CD14-positive monocyte (primary cell): ENCODE data around the gene ANKRD2. TPM values are rescaled to one million over a fixed set of nuclear protein-coding genes. Genes with fewer than 3 reads are reported as not detected.

ENCODE experiments used
- DNase-seq, 3 donors: peaks; one replicate each; pipeline ENCODE4 v3.0.0-alpha.2; 2011 to 2022
- H2AFZ ChIP-seq: 2 replicates; pipeline ENCODE4 v1.6.0; 2012; ENCODE audit warnings: mild to moderate bottlenecking, low read depth, low read length, inconsistent platforms; ENCODE audit not compliant: insufficient read depth, poor library complexity, severe bottlenecking
- H3K27ac ChIP-seq, 2 donors: 1 replicate in 1 of 2; 2 replicates in 1 of 2; pipeline ENCODE4 v1.5.1; 2012 to 2013; ENCODE audit warnings: low read length in 2 of 2, control low read depth in 1 of 2, inconsistent platforms in 1 of 2, low read depth in 1 of 2, mild to moderate bottlenecking in 1 of 2
- H3K27me3 ChIP-seq, 2 donors: one replicate each; pipeline versions ENCODE4 v1.6.0 to v1.6.1; 2011 to 2013; ENCODE audit warnings: low read length in 2 of 2; ENCODE audit not compliant: control insufficient read depth in 2 of 2, insufficient read depth in 2 of 2
- H3K36me3 ChIP-seq, 2 donors: replicated peaks in 1 of 2; 1 replicate in 1 of 2; 2 replicates in 1 of 2; pipeline versions ENCODE4 v1.5.1 to v1.6.1; 2012 to 2013; ENCODE audit warnings: low read length in 2 of 2, control low read depth in 1 of 2, inconsistent platforms in 1 of 2, mild to moderate bottlenecking in 1 of 2; ENCODE audit not compliant: insufficient read depth in 2 of 2, control insufficient read depth in 1 of 2
- H3K4me1 ChIP-seq, 2 donors: 1 replicate in 1 of 2; 2 replicates in 1 of 2; pipeline versions ENCODE4 v1.5.1 to v1.6.1; 2012 to 2013; ENCODE audit warnings: low read length in 2 of 2, control low read depth in 1 of 2, inconsistent platforms in 1 of 2, mild to moderate bottlenecking in 1 of 2, moderate library complexity in 1 of 2; ENCODE audit not compliant: insufficient read depth in 2 of 2, control insufficient read depth in 1 of 2
- H3K4me2 ChIP-seq: replicated peaks from 2 replicates; pipeline ENCODE3; 2012; ENCODE audit warnings: low read length, moderate library complexity, mild to moderate bottlenecking; ENCODE audit not compliant: poor library complexity, severe bottlenecking; ENCODE audit errors: extremely low read depth
- H3K4me3 ChIP-seq, 3 experiments: fragments of 200-600 bp in 1 of 3; sonication (generic) in 1 of 3; replicated peaks in 1 of 3; 1 replicate in 2 of 3; 2 replicates in 1 of 3; pipeline ENCODE4 v1.5.1; 2011 to 2013; ENCODE audit warnings: low read length in 3 of 3, mild to moderate bottlenecking in 3 of 3, control low read depth in 2 of 3, low read depth in 2 of 3, inconsistent platforms in 1 of 3, moderate library complexity in 1 of 3
- H3K79me2 ChIP-seq: 2 replicates; pipeline ENCODE4 v1.6.0; 2012; ENCODE audit warnings: mild to moderate bottlenecking, control low read depth, inconsistent platforms, low read length, moderate library complexity; ENCODE audit not compliant: insufficient read depth
- H3K9ac ChIP-seq: 2 replicates; pipeline ENCODE4 v1.6.0; 2017; ENCODE audit warnings: low read length, mild to moderate bottlenecking; ENCODE audit not compliant: insufficient read depth, poor library complexity, severe bottlenecking
- H3K9me3 ChIP-seq, 2 donors: replicated peaks in 1 of 2; 1 replicate in 1 of 2; 2 replicates in 1 of 2; pipeline versions ENCODE4 v1.5.1 to v1.6.1; 2012 to 2013; ENCODE audit warnings: low read length in 2 of 2, control low read depth in 1 of 2; ENCODE audit not compliant: control insufficient read depth in 1 of 2, insufficient read depth in 1 of 2
- H4K20me1 ChIP-seq: 2 replicates; pipeline ENCODE4 v1.6.0; 2012; ENCODE audit warnings: mild to moderate bottlenecking, low read length, control low read depth, moderate library complexity; ENCODE audit not compliant: insufficient read depth
- H3K27ac Mint-ChIP-seq, 7 donors: one replicate each; pipeline ENCODE4 v1.8.0; 2020; ENCODE audit warnings: mild to moderate bottlenecking in 7 of 7, mixed read lengths in 7 of 7, moderate library complexity in 6 of 7, inconsistent platforms in 2 of 7
- H3K27me3 Mint-ChIP-seq, 3 donors: one replicate each; pipeline ENCODE4 v1.8.0; 2021 to 2022; ENCODE audit warnings: low read depth in 3 of 3, mild to moderate bottlenecking in 3 of 3, mixed read lengths in 3 of 3, moderate library complexity in 3 of 3, inconsistent platforms in 1 of 3
- H3K36me3 Mint-ChIP-seq, 2 donors: one replicate each; pipeline ENCODE4 v1.8.0; 2020; ENCODE audit warnings: mixed read lengths in 2 of 2, inconsistent platforms in 1 of 2, mild to moderate bottlenecking in 1 of 2
- H3K4me1 Mint-ChIP-seq: one replicate; pipeline ENCODE4 v1.8.0; 2020; ENCODE audit warnings: mild to moderate bottlenecking, mixed read lengths
- H3K4me3 Mint-ChIP-seq, 2 donors: one replicate each; pipeline ENCODE4 v1.8.0; 2020; ENCODE audit warnings: mild to moderate bottlenecking in 2 of 2, mixed read lengths in 2 of 2, moderate library complexity in 1 of 2
- H3K9me3 Mint-ChIP-seq, 7 donors: one replicate each; pipeline ENCODE4 v1.8.0; 2020 to 2022; ENCODE audit warnings: mixed read lengths in 7 of 7, mild to moderate bottlenecking in 6 of 7, moderate library complexity in 6 of 7, inconsistent platforms in 2 of 7
- WGBS: methylation state at CpG from one replicate; pipeline ENCODE4 v1.1.5; 2013; ENCODE audit warnings: missing lambda C conversion rate; ENCODE audit not compliant: insufficient coverage; 5-methylcytosine and 5-hydroxymethylcytosine counted together
- intact Hi-C, 2 donors: fragments of 100-400 bp; cut with micrococcal nuclease; formaldehyde crosslinking; loops; one replicate each; pipeline versions ENCODE4 v1.15.0 to v1.15.1; 2023
- polyA plus RNA-seq, 3 donors: library from polyadenylated mRNA; depleted of rRNA in 1 of 3; unstranded in 2 of 3; stranded (reverse) in 1 of 3; fragments of 300-500 nt in 2 of 3; fragments of >200 nt in 1 of 3; fragmentation: Illumina TruSeq in 2 of 3; gene quantifications; 1 replicate in 2 of 3; 2 replicates in 1 of 3; pipeline ENCODE4 v1.2.3, GENCODE V29; 2012 to 2021
- TF ChIP-seq, protein P1 (sequence below): fragments of 200-600 bp; IDR thresholded peaks from one replicate; pipeline ENCODE4 v1.8.0; 2022; ENCODE audit warnings: antibody characterized with exemption, mild to moderate bottlenecking

Gene ANKRD2
- polyA plus RNA-seq, 3 donors = not detected

DNA sequence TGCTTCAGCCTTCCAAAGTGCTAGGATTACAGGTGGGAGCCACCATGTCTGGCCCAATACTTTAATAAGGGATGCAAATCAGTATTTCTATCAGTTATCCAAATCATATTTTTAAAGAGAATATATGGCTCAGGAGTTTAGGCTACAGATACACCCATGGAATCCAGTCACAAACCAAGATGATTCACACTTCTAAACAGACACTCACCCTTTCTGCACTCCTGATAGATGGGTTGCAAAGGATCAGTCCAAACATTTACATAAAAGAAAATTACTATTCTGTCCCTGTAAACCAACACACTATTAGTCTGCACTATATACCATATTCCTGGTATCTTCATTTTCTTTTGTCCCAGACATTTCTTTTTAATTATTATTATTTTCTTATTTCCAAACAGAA lies 58.5 kb downstream of the ANKRD2 start:
- no peaks in the 10 kb centered on the region for H3K27me3 ChIP-seq
- H3K9me3 Mint-ChIP-seq = no peaks in the 10 kb centered on the region
- no peaks in the 10 kb centered on the region for H3K79me2 ChIP-seq
- H3K4me1 ChIP-seq = peaks cover 11 to 12% of the 10 kb centered on the region in 2 donors
- peaks cover 2 to 5% (median 5%) of the 10 kb centered on the region in 3 donors for H3K27me3 Mint-ChIP-seq
- no peaks in the 10 kb centered on the region for H3K9me3 ChIP-seq
- no peak overlapping the region for H3K27ac Mint-ChIP-seq
- TF ChIP-seq, protein P1, sequence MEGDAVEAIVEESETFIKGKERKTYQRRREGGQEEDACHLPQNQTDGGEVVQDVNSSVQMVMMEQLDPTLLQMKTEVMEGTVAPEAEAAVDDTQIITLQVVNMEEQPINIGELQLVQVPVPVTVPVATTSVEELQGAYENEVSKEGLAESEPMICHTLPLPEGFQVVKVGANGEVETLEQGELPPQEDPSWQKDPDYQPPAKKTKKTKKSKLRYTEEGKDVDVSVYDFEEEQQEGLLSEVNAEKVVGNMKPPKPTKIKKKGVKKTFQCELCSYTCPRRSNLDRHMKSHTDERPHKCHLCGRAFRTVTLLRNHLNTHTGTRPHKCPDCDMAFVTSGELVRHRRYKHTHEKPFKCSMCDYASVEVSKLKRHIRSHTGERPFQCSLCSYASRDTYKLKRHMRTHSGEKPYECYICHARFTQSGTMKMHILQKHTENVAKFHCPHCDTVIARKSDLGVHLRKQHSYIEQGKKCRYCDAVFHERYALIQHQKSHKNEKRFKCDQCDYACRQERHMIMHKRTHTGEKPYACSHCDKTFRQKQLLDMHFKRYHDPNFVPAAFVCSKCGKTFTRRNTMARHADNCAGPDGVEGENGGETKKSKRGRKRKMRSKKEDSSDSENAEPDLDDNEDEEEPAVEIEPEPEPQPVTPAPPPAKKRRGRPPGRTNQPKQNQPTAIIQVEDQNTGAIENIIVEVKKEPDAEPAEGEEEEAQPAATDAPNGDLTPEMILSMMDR = no peak
- intact Hi-C loops = loop anchor here in 1 of 2 donors (5.0 kb wide), 1 partner anchor 129 kb away; no protein-coding TSS in a partner anchor
- no peaks in the 10 kb centered on the region for H3K36me3 Mint-ChIP-seq
- H3K4me2 ChIP-seq = no peak overlapping the region
- no peak for DNase-seq
- no peak overlapping the region for H3K27ac ChIP-seq
- peaks cover 15% of the 10 kb centered on the region for H3K4me1 Mint-ChIP-seq
- no peak overlapping the region for H3K4me3 Mint-ChIP-seq
- no peak overlapping the region for H3K4me3 ChIP-seq
- no peaks in the 10 kb centered on the region for H3K36me3 ChIP-seq
- H2AFZ ChIP-seq = no peak overlapping the region
- H4K20me1 ChIP-seq = no peaks in the 10 kb centered on the region
- H3K9ac ChIP-seq = no peak overlapping the region

DNA sequence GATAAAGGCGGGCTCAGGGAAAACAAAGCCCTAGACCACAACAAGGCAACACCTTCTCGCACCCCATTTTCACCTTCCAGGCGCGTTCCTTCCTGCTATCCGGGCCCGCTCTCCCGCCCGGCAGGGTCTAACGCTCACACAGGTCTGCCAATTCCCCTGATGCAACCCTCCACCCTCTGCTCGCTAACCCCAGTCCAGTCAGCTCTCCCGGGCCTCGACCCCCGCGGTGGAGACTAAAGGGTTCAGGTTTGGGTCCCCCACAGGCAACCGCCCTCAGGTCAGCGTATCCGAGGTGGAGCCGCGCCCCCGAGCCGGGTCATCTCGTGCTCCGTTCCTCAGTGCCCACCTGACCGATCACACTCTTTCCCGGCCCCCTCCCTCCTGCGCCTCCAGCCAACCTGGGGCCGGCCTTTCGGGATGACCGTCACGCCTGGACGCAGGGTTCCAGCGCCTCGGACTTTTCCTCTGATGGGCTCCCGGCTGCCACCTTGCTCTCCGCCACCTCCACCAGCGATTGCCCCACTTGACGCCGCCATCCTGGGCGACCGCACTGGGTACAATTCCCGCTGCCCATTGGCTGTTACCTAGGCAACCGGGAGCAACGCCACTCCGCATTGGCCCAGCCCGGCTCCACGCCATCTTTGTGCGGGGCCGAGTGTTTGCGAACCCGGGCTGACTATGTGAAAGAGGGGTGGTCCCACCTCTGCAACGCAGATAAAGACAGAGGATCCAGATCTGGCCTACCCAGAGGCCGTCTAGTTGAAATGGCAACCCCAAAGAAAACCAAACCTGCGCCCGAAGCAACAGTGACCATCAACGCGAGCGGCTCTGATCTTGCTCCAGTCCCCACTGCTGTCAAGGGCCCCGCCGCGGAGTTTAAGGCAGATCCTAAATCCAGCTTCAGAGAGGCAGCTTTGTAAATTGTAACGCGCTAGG lies 60.6 kb downstream of the ANKRD2 start, which contains the start of gene MORN4:
TSS of gene MORN4 (minus strand) at position 552 of the 936 bp plus-strand sequence. CDS start 13,847 bp downstream, outside the sequence.
- Mint-ChIP-seq H3K27me3 (peaks cover 2 to 5% (median 5%) of the 10 kb centered on the region in 3 donors), H3K9me3 (no peaks in the 10 kb centered on the region), H3K4me1 (peaks cover 15% of the 10 kb centered on the region), H3K4me3 (peak within 1 kb of the TSS; percentile 95 to 99), H3K27ac (peak within 1 kb of the TSS in 6 of 7 donors; percentile 30 to 82 (median 70)), H3K36me3 (no peaks in the 10 kb centered on the region)
- intact Hi-C loops = loop anchor here in 1 of 2 donors (5.0 kb wide), 1 partner anchor 131 kb away; no protein-coding TSS in a partner anchor
- Histone ChIP-seq H3K4me3 (peak within 1 kb of the TSS; percentile 65 to 83 (median 74)), H3K4me1 (peaks cover 11 to 12% of the 10 kb centered on the region in 2 donors), H3K27me3 (no peaks in the 10 kb centered on the region), H3K4me2 (peak within 1 kb of the TSS; percentile 90), H2AFZ (peak within 1 kb of the TSS; percentile 98), H3K9me3 (no peaks in the 10 kb centered on the region), H4K20me1 (no peaks in the 10 kb centered on the region), H3K79me2 (no peaks in the 10 kb centered on the region), H3K27ac (no peak within 1 kb of the TSS), H3K9ac (peak within 1 kb of the TSS; percentile 47), H3K36me3 (no peaks in the 10 kb centered on the region)
- WGBS = under 1% methylated on average over 61 of the region's 62 CpGs
- TF ChIP-seq, protein P1 = no peak
- DNase-seq = peak; percentile 88 to 91 (median 90)

Other genes with a start within 250 kb of the ANKRD2 start
- 10 to 100 TPM; 29.4 to 62.4 (median 37.9) TPM for gene FRAT2, start 238.1 kb upstream of the ANKRD2 start, polyA plus RNA-seq
- 10 to 100 TPM; 31.0 to 98.7 (median 44.3) TPM for gene RRP12, start 171.4 kb upstream of the ANKRD2 start, polyA plus RNA-seq
- 100 to 1,000 TPM; 276 to 749 (median 498) TPM for gene PGAM1, start 146.6 kb upstream of the ANKRD2 start, polyA plus RNA-seq
- 10 to 100 TPM; 34.7 to 60.6 (median 55.8) TPM for gene EXOSC1, start 126.8 kb upstream of the ANKRD2 start, polyA plus RNA-seq
- 10 to 100 TPM; 16.3 to 26.4 (median 24.1) TPM for gene ZDHHC16, start 126.6 kb upstream of the ANKRD2 start, polyA plus RNA-seq
- gene MMS19, start 74.4 kb upstream of the ANKRD2 start, polyA plus RNA-seq = 10 to 100 TPM; 23.2 to 74.5 (median 29.2) TPM
- gene UBTD1, start 73.9 kb upstream of the ANKRD2 start, polyA plus RNA-seq = 10 to 100 TPM; 17.2 to 20.0 (median 19.0) TPM
- not detected for gene HOGA1, start 11.6 kb downstream of the ANKRD2 start, polyA plus RNA-seq
- gene C10orf62, start 16.9 kb downstream of the ANKRD2 start, polyA plus RNA-seq = not detected
- gene MORN4, start 60.7 kb downstream of the ANKRD2 start, polyA plus RNA-seq = not detected
- 10 to 100 TPM in 1 of 3 donors, 1 to 10 TPM in 2; 5.8 to 16.4 (median 6.7) TPM for gene PI4K2A, start 67.9 kb downstream of the ANKRD2 start, polyA plus RNA-seq
- gene AVPI1, start 114.5 kb downstream of the ANKRD2 start, polyA plus RNA-seq = 10 to 100 TPM in 1 of 3 donors, 1 to 10 TPM in 2; 2.0 to 11.2 (median 2.9) TPM
- 10 to 100 TPM in 1 of 3 donors, 1 to 10 TPM in 2; 3.7 to 28.0 (median 9.2) TPM for gene MARVELD1, start 141.0 kb downstream of the ANKRD2 start, polyA plus RNA-seq
- gene ZFYVE27, start 164.3 kb downstream of the ANKRD2 start, polyA plus RNA-seq = 10 to 100 TPM in 1 of 3 donors, 1 to 10 TPM in 2; 6.2 to 31.1 (median 9.7) TPM
- not detected for gene SFRP5, start 199.2 kb downstream of the ANKRD2 start, polyA plus RNA-seq